NCI-H748 treated with DMSO at 0.1 percent for 48 hours (cell line): ENCODE data around the gene MAPRE2.

Source experiments
- DNase-seq: peaks from one replicate; lab custom pipeline; 2025; lab: John Stamatoyannopoulos, UW

Gene MAPRE2

GRCh38 chr18:35062408-35062807 is 21.2 kb downstream of the MAPRE2 start:
- no peak for DNase-seq

- DNase-seq = no peak
These were observed 22.9 kb downstream of the MAPRE2 start for GRCh38 chr18:35063875-35064690.

GRCh38 chr18:35067454-35067853 is 26.2 kb downstream of the MAPRE2 start:
- no peak for DNase-seq

- DNase-seq = no peak
These were observed 30.6 kb downstream of the MAPRE2 start for GRCh38 chr18:35071819-35072247.

GRCh38 chr18:35072616-35073015 is 31.4 kb downstream of the MAPRE2 start:
- no peak for DNase-seq

GRCh38 chr18:35073186-35074105 is 32.2 kb downstream of the MAPRE2 start:
- no peak for DNase-seq

GRCh38 chr18:35074581-35074980 is 33.4 kb downstream of the MAPRE2 start:
- no peak for DNase-seq

- DNase-seq = no peak
These were observed 33.9 kb downstream of the MAPRE2 start for GRCh38 chr18:35075132-35075531.

GRCh38 chr18:35076135-35076924 is 35.1 kb downstream of the MAPRE2 start:
- no peak for DNase-seq

GRCh38 chr18:35077937-35078336 is 36.7 kb downstream of the MAPRE2 start:
- DNase-seq = no peak

GRCh38 chr18:35080058-35080457 is 38.8 kb downstream of the MAPRE2 start:
- no peak for DNase-seq

- no peak for DNase-seq
These were observed 42.0 kb downstream of the MAPRE2 start for GRCh38 chr18:35083174-35083712.

GRCh38 chr18:35084494-35085449 is 43.6 kb downstream of the MAPRE2 start:
- DNase-seq = no peak

GRCh38 chr18:35085450-35086380 is 44.5 kb downstream of the MAPRE2 start:
- DNase-seq = no peak

GRCh38 chr18:35086704-35087103 is 45.5 kb downstream of the MAPRE2 start:
- DNase-seq = no peak

- DNase-seq = no peak
These were observed 46.5 kb downstream of the MAPRE2 start for GRCh38 chr18:35087726-35088125.

GRCh38 chr18:35088921-35089320 is 47.7 kb downstream of the MAPRE2 start:
- DNase-seq = no peak

GRCh38 chr18:35089382-35089781 is 48.2 kb downstream of the MAPRE2 start:
- DNase-seq = no peak

GRCh38 chr18:35089891-35090550 is 48.8 kb downstream of the MAPRE2 start:
- no peak for DNase-seq
